ENCODE measurements around the gene AMN1. TPM values are rescaled to one million over a fixed set of nuclear protein-coding genes. Genes with fewer than 3 reads are reported as not detected.

AMN1 gene
- total RNA-seq, 4 donors from 2014 or later: 6.8 to 27.6 (median 10.0) TPM

GRCh38 chr12:31627456-31628054, 101.3 kb downstream of the AMN1 start:
- DNase-seq (ENCODE audit: low spot score): no peak

GRCh38 chr12:31626270-31626995, 102.4 kb downstream of the AMN1 start:
- DNase-seq (ENCODE audit: low spot score): no peak
- no peak for ATAC-seq (ENCODE audit: low FRiP score)
- TF ChIP-seq CTCF (IDR thresholded peaks at IDR 0.05): no peak

More at GRCh38 chr12:31627456-31628054, 101.3 kb downstream of the AMN1 start:
- ATAC-seq (ENCODE audit: low FRiP score): no peak
- no peak for TF ChIP-seq CTCF (IDR thresholded peaks at IDR 0.05)

- DNase-seq (ENCODE audit: low spot score) (no peak), ATAC-seq (ENCODE audit: low FRiP score) (no peak)
- no peak for TF ChIP-seq CTCF (IDR thresholded peaks at IDR 0.05)
Measured at GRCh38 chr12:31622038-31622437, 106.8 kb downstream of the AMN1 start.

Small RNA genes within 50 kb of the gene (small RNA-seq; reads per million reads assigned to genes)
- not detected for gene AC023157.2

Other genes with a start within 250 kb of the AMN1 start
- 10 to 100 TPM in 3 of 4 donors, 1 to 10 TPM in 1; 9.1 to 17.1 (median 15.8) TPM for gene DENND5B, start 137.9 kb downstream of the AMN1 start, total RNA-seq
- gene ETFBKMT, start 69.3 kb downstream of the AMN1 start, total RNA-seq: 1 to 10 TPM; 1.4 to 3.2 (median 2.5) TPM
- gene RESF1, start 230.4 kb upstream of the AMN1 start, total RNA-seq: 100 to 1,000 TPM in 1 of 4 donors, 10 to 100 TPM in 3; 62.4 to 145 (median 71.0) TPM